HL-60 (cell line): ENCODE data around the gene HUWE1.

ENCODE experiments used
- CTCF ChIP-seq: IDR thresholded peaks from one replicate; pipeline ENCODE4 v1.5.1; 2011; ENCODE audit warnings: low read length, control low read depth, inconsistent platforms; ENCODE audit not compliant: insufficient read depth
- POLR2AphosphoS5 ChIP-seq: IDR thresholded peaks from 2 replicates; pipeline ENCODE4 v1.6.1; 2012; ENCODE audit warnings: low read depth
- SPI1 ChIP-seq: IDR thresholded peaks from 2 replicates; pipeline ENCODE4 v1.6.1; 2012; ENCODE audit warnings: low read depth, mild to moderate bottlenecking, borderline replicate concordance

GRCh38 chrX:53715346-53715924, 28.9 kb upstream of the HUWE1 start:
- TF ChIP-seq POLR2AphosphoS5 = no peak
- no peak for TF ChIP-seq CTCF
- no peak for TF ChIP-seq SPI1
